Mesendoderm (in vitro differentiated cells): ENCODE results near the gene ST8SIA6.

ENCODE experiments used
- DNase-seq: peaks from one replicate; pipeline ENCODE4 v3.0.0; 2013
- H2AK5ac ChIP-seq: 2 replicates; pipeline ENCODE4 v1.6.1; 2013; ENCODE audit warnings: low read length, inconsistent platforms
- H2BK120ac ChIP-seq: 2 replicates; pipeline ENCODE4 v1.6.1; 2013; ENCODE audit warnings: low read depth, mild to moderate bottlenecking, low read length, moderate library complexity, mixed read lengths
- H2BK15ac ChIP-seq: replicated peaks from 2 replicates; pipeline ENCODE4 v1.6.1; 2013; ENCODE audit warnings: low read depth, mild to moderate bottlenecking, moderate library complexity
- H2BK5ac ChIP-seq: 2 replicates; pipeline ENCODE4 v1.6.1; 2013; ENCODE audit warnings: low read length, inconsistent platforms
- H3K18ac ChIP-seq: 2 replicates; pipeline ENCODE4 v1.6.1; 2013; ENCODE audit warnings: mild to moderate bottlenecking, low read length, mixed read lengths
- H3K23ac ChIP-seq: one replicate; pipeline ENCODE4 v1.6.1; 2013; ENCODE audit warnings: low read length
- H3K27ac ChIP-seq: 2 replicates; pipeline ENCODE4 v1.5.1; 2013; ENCODE audit warnings: low read depth, mild to moderate bottlenecking, inconsistent platforms, low read length, moderate library complexity
- H3K27me3 ChIP-seq: 2 replicates; pipeline ENCODE4 v1.6.1; 2013; ENCODE audit warnings: low read length, control low read depth, mild to moderate bottlenecking, inconsistent platforms; ENCODE audit not compliant: insufficient read depth, poor library complexity
- H3K36me3 ChIP-seq: 2 replicates; pipeline ENCODE4 v1.6.1; 2013; ENCODE audit warnings: low read length, inconsistent platforms; ENCODE audit not compliant: control insufficient read depth, insufficient read depth
- H3K4ac ChIP-seq: one replicate; pipeline ENCODE4 v1.6.1; 2013; ENCODE audit warnings: low read depth, mild to moderate bottlenecking, low read length, moderate library complexity
- H3K4me1 ChIP-seq: 2 replicates; pipeline ENCODE4 v1.6.1; 2013; ENCODE audit warnings: low read depth, low read length, inconsistent platforms; ENCODE audit not compliant: control insufficient read depth
- H3K4me2 ChIP-seq: 2 replicates; pipeline ENCODE4 v1.6.1; 2013; ENCODE audit warnings: low read length
- H3K4me3 ChIP-seq: 2 replicates; pipeline ENCODE4 v1.5.1; 2013; ENCODE audit warnings: mild to moderate bottlenecking, low read length
- H3K56ac ChIP-seq: one replicate; pipeline ENCODE4 v1.6.1; 2013; ENCODE audit warnings: low read length
- H3K79me1 ChIP-seq: 2 replicates; pipeline ENCODE4 v1.6.1; 2013; ENCODE audit warnings: low read length, inconsistent platforms
- H3K79me2 ChIP-seq: 2 replicates; pipeline ENCODE4 v1.6.1; 2013; ENCODE audit warnings: mild to moderate bottlenecking, low read length; ENCODE audit not compliant: control insufficient read depth, insufficient read depth
- H3K9ac ChIP-seq: 2 replicates; pipeline ENCODE4 v1.6.1; 2013; ENCODE audit warnings: low read length, inconsistent platforms
- H4K5ac ChIP-seq: one replicate; pipeline ENCODE4 v1.6.1; 2013; ENCODE audit warnings: low read length
- H4K8ac ChIP-seq: one replicate; pipeline ENCODE4 v1.6.1; 2013; ENCODE audit warnings: low read depth, mild to moderate bottlenecking, control low read depth, low read length, moderate library complexity
- WGBS: extraction: QIAGEN DNeasy Blood & Tissue Kit; methylation state at CpG from one replicate; pipeline ENCODE4 v1.1.7; 2013; ENCODE audit warnings: low lambda C conversion rate, missing lambda C conversion rate; ENCODE audit not compliant: insufficient coverage; ENCODE audit errors: extremely low coverage; 5-methylcytosine and 5-hydroxymethylcytosine counted together

The ST8SIA6 gene

GRCh38 chr10:17387861-17388503 lies 66.4 kb downstream of the ST8SIA6 start:
- WGBS, result no CpG with 5 or more reads among the region's 6 CpGs
- H3K56ac ChIP-seq, result peak overlapping the region; percentile 34

GRCh38 chr10:17386616-17387075 lies 67.7 kb downstream of the ST8SIA6 start:
- Histone ChIP-seq H3K27ac (no peak overlapping the region), H3K18ac (no peak overlapping the region), H3K4me3 (no peak overlapping the region), H3K79me1 (no peaks in the 10 kb centered on the region), H2BK15ac (no peak overlapping the region), H3K4me1 (peaks cover 5% of the 10 kb centered on the region), H3K79me2 (no peaks in the 10 kb centered on the region), H3K36me3 (no peaks in the 10 kb centered on the region), H2BK120ac (no peak overlapping the region), H3K56ac (no peak overlapping the region), H3K4me2 (no peak overlapping the region), H4K5ac (no peak overlapping the region), H4K8ac (no peak overlapping the region), H3K9ac (no peak overlapping the region), H2AK5ac (no peak overlapping the region), H3K27me3 (no peaks in the 10 kb centered on the region), H3K4ac (no peak overlapping the region), H3K23ac (no peak overlapping the region), H2BK5ac (no peak overlapping the region)
- no peak for DNase-seq
- no CpG with 5 or more reads among the region's 15 CpGs for WGBS

More at GRCh38 chr10:17387861-17388503, 66.4 kb downstream of the ST8SIA6 start:
- peak overlapping the region; percentile 3 for H3K18ac ChIP-seq
- peak overlapping the region; percentile 2 for H2BK15ac ChIP-seq
- no peak overlapping the region for H3K4me3 ChIP-seq
- peak; percentile 77 for DNase-seq
- H3K4me1 ChIP-seq, result peaks cover 5% of the 10 kb centered on the region
- H3K23ac ChIP-seq, result no peak overlapping the region
- H3K9ac ChIP-seq, result no peak overlapping the region
- H4K8ac ChIP-seq, result no peak overlapping the region
- no peaks in the 10 kb centered on the region for H3K79me2 ChIP-seq
- H3K79me1 ChIP-seq, result no peaks in the 10 kb centered on the region
- peak overlapping the region; percentile 13 for H4K5ac ChIP-seq
- no peak overlapping the region for H3K4ac ChIP-seq
- no peaks in the 10 kb centered on the region for H3K27me3 ChIP-seq
- H3K36me3 ChIP-seq, result no peaks in the 10 kb centered on the region
- H2BK120ac ChIP-seq, result no peak overlapping the region
- H2AK5ac ChIP-seq, result peak overlapping the region; percentile 22
- H3K4me2 ChIP-seq, result no peak overlapping the region
- peak overlapping the region; percentile 31 for H2BK5ac ChIP-seq
- H3K27ac ChIP-seq, result peak overlapping the region; percentile 10

- Histone ChIP-seq H3K9ac (no peak overlapping the region), H2BK15ac (no peak overlapping the region), H2AK5ac (no peak overlapping the region), H3K79me2 (no peaks in the 10 kb centered on the region), H3K18ac (no peak overlapping the region), H3K79me1 (no peaks in the 10 kb centered on the region), H4K5ac (no peak overlapping the region), H2BK5ac (no peak overlapping the region), H3K23ac (no peak overlapping the region), H3K56ac (no peak overlapping the region), H2BK120ac (no peak overlapping the region), H3K27me3 (no peaks in the 10 kb centered on the region), H3K4ac (no peak overlapping the region), H3K4me1 (peaks cover 5% of the 10 kb centered on the region), H3K27ac (no peak overlapping the region), H3K36me3 (no peaks in the 10 kb centered on the region), H4K8ac (no peak overlapping the region), H3K4me3 (no peak overlapping the region), H3K4me2 (no peak overlapping the region)
- WGBS, result no CpG with 5 or more reads among the region's 18 CpGs
- no peak for DNase-seq
Measured at GRCh38 chr10:17386021-17386420, 68.4 kb downstream of the ST8SIA6 start.

GRCh38 chr10:17385066-17385465 lies 69.3 kb downstream of the ST8SIA6 start:
- Histone ChIP-seq H3K27me3 (no peaks in the 10 kb centered on the region), H3K4me3 (no peak overlapping the region), H3K9ac (no peak overlapping the region), H3K79me2 (no peaks in the 10 kb centered on the region), H3K79me1 (no peaks in the 10 kb centered on the region), H3K4ac (no peak overlapping the region), H4K8ac (no peak overlapping the region), H2AK5ac (no peak overlapping the region), H3K23ac (no peak overlapping the region), H3K18ac (no peak overlapping the region), H3K27ac (no peak overlapping the region), H3K4me2 (no peak overlapping the region), H3K36me3 (no peaks in the 10 kb centered on the region), H2BK15ac (no peak overlapping the region), H3K4me1 (peaks cover 7% of the 10 kb centered on the region), H3K56ac (no peak overlapping the region), H2BK120ac (no peak overlapping the region), H4K5ac (no peak overlapping the region), H2BK5ac (no peak overlapping the region)
- peak; percentile 69 for DNase-seq
- no CpG with 5 or more reads among the region's 6 CpGs for WGBS

GRCh38 chr10:17383801-17384555 lies 70.4 kb downstream of the ST8SIA6 start:
- Histone ChIP-seq H4K5ac (no peak overlapping the region), H2BK15ac (no peak overlapping the region), H3K9ac (no peak overlapping the region), H3K36me3 (no peaks in the 10 kb centered on the region), H3K23ac (no peak overlapping the region), H2BK120ac (no peak overlapping the region), H3K79me2 (no peaks in the 10 kb centered on the region), H3K4ac (no peak overlapping the region), H3K18ac (no peak overlapping the region), H3K27me3 (no peaks in the 10 kb centered on the region), H3K79me1 (no peaks in the 10 kb centered on the region), H3K4me2 (no peak overlapping the region), H4K8ac (no peak overlapping the region), H3K56ac (no peak overlapping the region), H3K4me3 (no peak overlapping the region), H3K4me1 (peaks cover 11% of the 10 kb centered on the region), H2BK5ac (no peak overlapping the region), H2AK5ac (no peak overlapping the region), H3K27ac (no peak overlapping the region)
- no CpG with 5 or more reads among the region's 7 CpGs for WGBS
- DNase-seq, result no peak
